Activated CD8-positive, alpha-beta memory T cell treated with anti-CD3 and anti-CD28 coated beads for 36 hours (primary cell): ENCODE results near the gene TDRD6. TPM values are rescaled to one million over a fixed set of nuclear protein-coding genes. Genes with fewer than 3 reads are reported as not detected.

Source experiments
- CTCF ChIA-PET: fragments of 350-600 bp; sonication (Branson Sonifier 250); formaldehyde crosslinking; loops from one replicate; lab custom pipeline; 2021; ENCODE audit warnings: antibody characterized with exemption; lab: Charles Lee
- POLR2A ChIA-PET: fragments of 350-600 bp; sonication (Branson Sonifier 250); formaldehyde crosslinking; loops from one replicate; lab custom pipeline; 2021; ENCODE audit warnings: antibody characterized with exemption; lab: Charles Lee
- total RNA-seq, 2 experiments: library from RNA; stranded (reverse); gene quantifications; one replicate each; pipeline ENCODE4 v1.2.3, GENCODE V29; 2021

Gene TDRD6
- total RNA-seq, 2 experiments from 2014 or later: not detected

- POLR2A ChIA-PET: no interaction called here
- CTCF ChIA-PET: no interaction called here
Measured at GRCh38 chr6:46676604-46677313, 10.9 kb upstream of the TDRD6 start.

- CTCF ChIA-PET: no interaction called here
- POLR2A ChIA-PET: no interaction called here
Measured at GRCh38 chr6:46677314-46677654, 10.4 kb upstream of the TDRD6 start.

GRCh38 chr6:46684771-46685170 is 2.9 kb upstream of the TDRD6 start:
- ChIA-PET POLR2A (no interaction called here), CTCF (no interaction called here)

GRCh38 chr6:46688117-46688965 is 656 bp downstream of the TDRD6 start:
- POLR2A ChIA-PET: no interaction called here
- CTCF ChIA-PET: no interaction called here

GRCh38 chr6:46688966-46689335 is 1.3 kb downstream of the TDRD6 start:
- CTCF ChIA-PET: no interaction called here

GRCh38 chr6:46689657-46690056 is 2.0 kb downstream of the TDRD6 start:
- POLR2A ChIA-PET: no interaction called here
- CTCF ChIA-PET: no interaction called here

More at GRCh38 chr6:46688966-46689335, 1.3 kb downstream of the TDRD6 start:
- POLR2A ChIA-PET: no interaction called here

GRCh38 chr6:46690141-46690755 is 2.6 kb downstream of the TDRD6 start:
- CTCF ChIA-PET: no interaction called here
- POLR2A ChIA-PET: no interaction called here

GRCh38 chr6:46690911-46691451 is 3.3 kb downstream of the TDRD6 start:
- ChIA-PET POLR2A (no interaction called here), CTCF (no interaction called here)

GRCh38 chr6:46699970-46700369 is 12.3 kb downstream of the TDRD6 start:
- POLR2A ChIA-PET: no interaction called here

GRCh38 chr6:46704562-46704961 is 16.9 kb downstream of the TDRD6 start:
- CTCF ChIA-PET: no interaction called here
- POLR2A ChIA-PET: no interaction called here

More at GRCh38 chr6:46699970-46700369, 12.3 kb downstream of the TDRD6 start:
- CTCF ChIA-PET: no interaction called here

- POLR2A ChIA-PET: no interaction called here
- CTCF ChIA-PET: no interaction called here
Measured at GRCh38 chr6:46706464-46706863, 18.8 kb downstream of the TDRD6 start.

- POLR2A ChIA-PET: no interaction called here
- CTCF ChIA-PET: no interaction called here
Measured at GRCh38 chr6:46711491-46711890, 23.8 kb downstream of the TDRD6 start.

- ChIA-PET CTCF (no interaction called here), POLR2A (no interaction called here)
Measured at GRCh38 chr6:46715141-46715540, 27.5 kb downstream of the TDRD6 start.

GRCh38 chr6:46719099-46719498 is 31.4 kb downstream of the TDRD6 start:
- ChIA-PET POLR2A (no interaction called here), CTCF (interaction anchor here (0.6 kb wide), 1 partner anchor 794 kb away, joined by 3 read pairs; no protein-coding TSS in a partner anchor)

- CTCF ChIA-PET: no interaction called here
- POLR2A ChIA-PET: no interaction called here
Measured at GRCh38 chr6:46720401-46720800, 32.7 kb downstream of the TDRD6 start.

- CTCF ChIA-PET: no interaction called here
Measured at GRCh38 chr6:46729787-46730326, 42.2 kb downstream of the TDRD6 start.

GRCh38 chr6:46730921-46731461 is 43.3 kb downstream of the TDRD6 start:
- ChIA-PET POLR2A (no interaction called here), CTCF (no interaction called here)

More at GRCh38 chr6:46729787-46730326, 42.2 kb downstream of the TDRD6 start:
- POLR2A ChIA-PET: no interaction called here

GRCh38 chr6:46733341-46733801 is 45.7 kb downstream of the TDRD6 start:
- CTCF ChIA-PET: no interaction called here
- POLR2A ChIA-PET: no interaction called here
